Skeletal muscle tissue (tissue), 4 donors: Measurements from ENCODE around the gene MRPS27. TPM values are rescaled to one million over a fixed set of nuclear protein-coding genes. Genes with fewer than 3 reads are reported as not detected.
A peak's percentile ranks its signal among the peaks of the same experiment; 100 is the strongest.

Source experiments
- H3K27ac ChIP-seq: one replicate; pipeline ENCODE4 v1.7.0; 2013; ENCODE audit warnings: mild to moderate bottlenecking, low read depth, low read length, inconsistent platforms
- H3K27me3 ChIP-seq, 3 donors: one replicate each; pipeline ENCODE4 v1.7.0; 2013; ENCODE audit warnings: low read length in 3 of 3; ENCODE audit not compliant: control insufficient read depth in 3 of 3, insufficient read depth in 3 of 3
- H3K36me3 ChIP-seq, 3 donors: one replicate each; pipeline ENCODE4 v1.7.0; 2013; ENCODE audit warnings: low read length in 3 of 3; ENCODE audit not compliant: control insufficient read depth in 3 of 3, insufficient read depth in 3 of 3
- H3K4me1 ChIP-seq, 3 donors: one replicate each; pipeline ENCODE4 v1.7.0; 2013; ENCODE audit warnings: low read length in 3 of 3, mild to moderate bottlenecking in 3 of 3; ENCODE audit not compliant: control insufficient read depth in 3 of 3, insufficient read depth in 3 of 3
- H3K4me3 ChIP-seq, 3 donors: one replicate each; pipeline ENCODE4 v1.7.0; 2013; ENCODE audit warnings: low read length in 3 of 3
- H3K9ac ChIP-seq, 3 donors: one replicate each; pipeline ENCODE4 v1.7.0; 2013; ENCODE audit warnings: low read length in 3 of 3, mild to moderate bottlenecking in 3 of 3, moderate library complexity in 2 of 3, low read depth in 1 of 3
- H3K9me3 ChIP-seq, 3 donors: one replicate each; pipeline ENCODE4 v1.7.0; 2013; ENCODE audit warnings: low read length in 3 of 3; ENCODE audit not compliant: control insufficient read depth in 3 of 3
- total RNA-seq: library from RNA; depleted of rRNA; stranded (reverse); fragments of >200 nt; gene quantifications from one replicate; pipeline ENCODE4 v1.2.3, GENCODE V29; 2014
- donor health status: Osteomylitis.

Gene MRPS27
- total RNA-seq, 1 donor from 2014 or later: 75.7 TPM

DNA sequence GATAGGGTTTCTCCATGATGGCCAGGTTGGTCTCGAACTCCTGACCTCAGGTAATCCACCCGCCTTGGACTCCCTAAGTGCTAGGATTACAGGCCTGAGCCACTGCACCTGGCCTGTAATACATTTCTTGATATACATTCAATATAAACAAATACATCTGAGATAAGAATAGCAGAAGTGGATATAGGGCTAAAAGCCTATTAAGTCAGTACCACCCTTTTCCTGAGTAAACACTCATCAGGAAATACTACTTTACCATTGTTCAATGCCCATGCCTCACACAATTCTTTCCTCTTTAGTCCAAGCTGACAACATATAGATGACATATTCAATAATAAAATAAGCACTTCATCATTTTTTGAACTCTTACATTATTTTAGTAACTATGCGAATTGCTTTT, 64.8 kb downstream of the MRPS27 start:
- peaks cover 8 to 16% (median 8%) of the 10 kb centered on the region in 3 donors for H3K4me1 ChIP-seq
- H3K4me3 ChIP-seq: no peak overlapping the region
- H3K9ac ChIP-seq: no peak overlapping the region
- H3K27me3 ChIP-seq: no peaks in the 10 kb centered on the region
- no peaks in the 10 kb centered on the region for H3K36me3 ChIP-seq
- H3K9me3 ChIP-seq: no peaks in the 10 kb centered on the region
- no peak overlapping the region for H3K27ac ChIP-seq

DNA sequence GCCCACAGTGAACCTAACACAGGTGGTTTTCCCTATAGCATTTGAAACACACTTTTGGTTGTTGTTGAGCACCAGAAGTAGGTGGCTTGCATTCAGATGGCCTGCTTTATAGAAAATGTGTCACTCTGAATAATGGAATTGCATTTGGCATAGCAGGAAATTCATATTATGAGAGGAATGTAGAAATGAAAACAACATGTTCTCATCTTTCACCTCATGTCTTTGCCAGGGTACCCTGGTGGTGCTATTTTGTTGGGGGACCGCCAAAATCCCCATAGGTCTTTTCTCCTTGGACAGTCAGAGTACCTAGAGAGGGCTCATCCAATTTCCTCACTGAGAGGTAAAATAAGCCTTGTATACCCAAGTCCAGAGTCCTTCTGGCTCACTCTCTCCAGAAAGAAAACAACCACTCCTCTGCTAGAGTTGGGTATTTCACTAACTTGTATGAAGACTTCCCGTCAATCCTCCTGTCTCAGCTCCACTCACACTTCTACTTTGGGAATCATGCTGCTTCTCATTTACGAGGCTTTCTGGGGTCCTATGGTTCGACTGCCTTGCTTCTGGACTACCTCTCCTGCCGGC, 67.4 kb downstream of the MRPS27 start:
- no peak overlapping the region for H3K27ac ChIP-seq
- H3K4me1 ChIP-seq: peaks cover 8 to 20% (median 16%) of the 10 kb centered on the region in 3 donors
- H3K27me3 ChIP-seq: no peaks in the 10 kb centered on the region
- no peak overlapping the region for H3K4me3 ChIP-seq
- no peaks in the 10 kb centered on the region for H3K36me3 ChIP-seq
- H3K9ac ChIP-seq: no peak overlapping the region
- H3K9me3 ChIP-seq: no peaks in the 10 kb centered on the region

DNA sequence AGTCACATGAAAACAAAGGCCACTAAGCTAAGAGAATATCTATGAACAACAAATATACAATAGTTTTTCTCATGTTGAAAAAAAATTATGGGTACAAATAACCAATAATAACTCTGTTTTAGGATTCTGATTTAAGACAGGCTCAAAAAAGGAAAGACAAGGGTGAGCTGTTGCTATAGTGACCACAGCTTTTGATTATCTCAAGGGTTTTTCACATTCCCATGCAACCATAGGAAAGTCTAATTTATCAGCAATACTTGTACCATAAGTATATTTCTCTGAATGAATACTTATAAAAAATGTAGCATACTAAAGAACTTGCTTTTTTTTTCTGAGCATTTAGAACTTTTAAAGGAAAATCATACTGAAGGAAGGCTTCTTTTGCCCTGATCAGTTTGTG, 68.0 kb downstream of the MRPS27 start:
- Histone ChIP-seq H3K36me3 (no peaks in the 10 kb centered on the region), H3K4me1 (peaks cover 13 to 26% (median 20%) of the 10 kb centered on the region in 3 donors)

DNA sequence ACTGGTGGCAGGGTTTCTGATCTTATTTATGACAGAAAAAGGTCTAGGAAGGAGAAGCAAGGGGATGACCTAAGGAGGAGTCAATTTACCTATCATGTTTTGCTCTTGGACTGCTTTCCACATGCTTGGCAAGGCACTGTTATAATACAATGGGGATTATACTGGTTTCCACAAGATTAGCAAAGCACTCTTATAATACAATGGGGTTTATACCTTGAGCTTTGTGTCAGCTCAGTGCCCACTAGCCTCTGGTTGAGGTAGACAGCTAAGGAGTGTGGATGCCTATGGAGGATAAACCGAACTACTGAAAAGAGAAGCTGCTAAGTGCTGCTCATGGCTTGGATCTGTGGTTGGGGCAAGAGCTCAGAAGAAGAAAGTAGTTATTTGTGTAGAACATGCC, 68.7 kb downstream of the MRPS27 start:
- no peaks in the 10 kb centered on the region for H3K36me3 ChIP-seq
- H3K4me3 ChIP-seq: no peak overlapping the region
- no peaks in the 10 kb centered on the region for H3K27me3 ChIP-seq
- H3K27ac ChIP-seq: no peak overlapping the region
- no peak overlapping the region for H3K9ac ChIP-seq
- no peaks in the 10 kb centered on the region for H3K9me3 ChIP-seq
- peaks cover 15 to 29% (median 27%) of the 10 kb centered on the region in 3 donors for H3K4me1 ChIP-seq

More for the DNA sequence above, 68.0 kb downstream of the MRPS27 start:
- H3K27me3 ChIP-seq: no peaks in the 10 kb centered on the region
- H3K27ac ChIP-seq: no peak overlapping the region
- no peak overlapping the region for H3K9ac ChIP-seq
- no peak overlapping the region for H3K4me3 ChIP-seq
- H3K9me3 ChIP-seq: no peaks in the 10 kb centered on the region

DNA sequence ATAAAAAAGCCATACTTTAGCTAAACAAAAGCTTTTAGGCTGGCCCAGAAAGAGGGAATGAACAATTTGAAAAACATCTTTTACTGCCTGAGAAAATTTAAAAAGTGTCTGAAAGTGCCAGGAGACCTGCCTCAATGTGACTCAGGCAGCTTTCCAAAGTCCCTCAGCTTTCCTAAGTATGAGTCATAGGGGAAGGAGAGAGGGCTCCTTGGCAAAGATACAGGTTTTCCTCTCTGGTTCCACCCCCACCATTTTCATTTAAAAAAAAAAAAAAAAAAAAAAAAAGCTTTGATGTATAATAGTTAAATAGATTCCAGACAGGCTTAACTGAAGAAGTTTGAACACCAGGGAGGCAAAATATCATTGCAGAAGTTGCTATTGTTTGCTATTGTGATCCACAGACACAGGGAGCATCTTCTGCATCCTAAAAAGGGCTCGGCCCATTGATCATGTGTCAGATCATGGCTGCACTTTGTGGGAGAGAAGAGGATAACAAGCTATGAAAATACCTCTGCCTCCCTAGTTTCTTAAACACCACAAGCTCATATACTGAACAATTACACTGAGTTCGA, 71.5 kb downstream of the MRPS27 start:
- Histone ChIP-seq H3K9me3 (no peaks in the 10 kb centered on the region), H3K4me3 (no peak overlapping the region), H3K27me3 (no peaks in the 10 kb centered on the region), H3K27ac (no peak overlapping the region), H3K36me3 (no peaks in the 10 kb centered on the region), H3K4me1 (peaks cover 20 to 42% (median 37%) of the 10 kb centered on the region in 3 donors), H3K9ac (peak overlapping the region in 1 of 3 donors; percentile 34)

DNA sequence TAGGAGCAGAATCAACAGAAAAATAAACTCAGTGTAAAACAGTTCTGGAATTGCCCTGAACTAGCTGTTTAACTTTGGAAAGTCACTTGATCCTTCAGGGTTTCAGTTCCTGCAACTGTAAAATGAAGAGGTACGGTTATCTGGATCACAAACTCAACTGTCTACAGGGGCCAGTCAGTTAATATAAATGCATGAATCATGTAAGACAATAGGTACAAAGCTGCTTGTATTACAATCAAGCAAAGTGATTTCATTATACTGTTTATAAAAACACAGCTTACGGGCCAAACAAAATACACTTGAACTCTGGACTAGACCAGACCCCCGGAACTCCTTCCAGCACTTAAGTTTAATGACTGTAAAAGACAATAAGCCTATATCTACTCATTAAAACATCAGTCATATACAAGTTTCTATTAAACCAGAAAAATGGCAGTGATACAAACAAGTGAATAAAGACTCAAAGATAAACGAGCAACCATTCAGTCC, 73.0 kb downstream of the MRPS27 start:
- Histone ChIP-seq H3K27ac (peak overlapping the region; percentile 6), H3K36me3 (no peaks in the 10 kb centered on the region), H3K9me3 (no peaks in the 10 kb centered on the region), H3K4me3 (peak overlapping the region in 2 of 3 donors; percentile 17 to 43), H3K4me1 (peaks cover 16 to 35% (median 29%) of the 10 kb centered on the region in 3 donors), H3K9ac (no peak overlapping the region), H3K27me3 (no peaks in the 10 kb centered on the region)

DNA sequence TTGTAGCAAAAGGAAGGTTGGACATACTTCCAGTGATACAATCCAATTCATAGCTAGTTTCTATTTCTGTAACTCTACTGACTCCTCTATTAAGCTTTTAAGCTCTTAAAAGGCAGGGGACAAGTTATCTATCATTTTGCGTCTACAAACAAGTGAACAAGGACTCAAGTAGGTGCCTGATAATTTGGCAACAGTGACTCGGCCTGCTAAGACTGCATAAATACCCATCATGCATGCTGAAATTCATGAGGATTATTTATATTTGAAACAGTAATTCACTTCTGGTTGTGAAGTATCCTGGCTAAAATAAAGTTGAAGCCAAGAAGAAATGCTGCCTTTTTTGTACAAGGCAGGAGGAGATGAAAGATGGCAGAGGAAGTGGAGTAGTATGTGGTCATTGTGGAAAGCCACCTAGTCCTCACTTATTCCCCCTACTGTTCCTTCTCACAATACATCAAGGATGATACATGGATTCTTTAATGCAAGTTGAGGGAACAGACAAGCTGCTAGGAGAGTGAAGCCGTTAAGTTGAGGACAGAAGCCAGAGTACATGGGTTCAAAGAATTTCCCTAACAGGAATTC, 74.0 kb downstream of the MRPS27 start:
- Histone ChIP-seq H3K4me3 (no peak overlapping the region), H3K27ac (peak overlapping the region; percentile 6), H3K9ac (no peak overlapping the region), H3K27me3 (no peaks in the 10 kb centered on the region), H3K36me3 (no peaks in the 10 kb centered on the region), H3K4me1 (peaks cover 12 to 29% (median 27%) of the 10 kb centered on the region in 3 donors), H3K9me3 (no peaks in the 10 kb centered on the region)

DNA sequence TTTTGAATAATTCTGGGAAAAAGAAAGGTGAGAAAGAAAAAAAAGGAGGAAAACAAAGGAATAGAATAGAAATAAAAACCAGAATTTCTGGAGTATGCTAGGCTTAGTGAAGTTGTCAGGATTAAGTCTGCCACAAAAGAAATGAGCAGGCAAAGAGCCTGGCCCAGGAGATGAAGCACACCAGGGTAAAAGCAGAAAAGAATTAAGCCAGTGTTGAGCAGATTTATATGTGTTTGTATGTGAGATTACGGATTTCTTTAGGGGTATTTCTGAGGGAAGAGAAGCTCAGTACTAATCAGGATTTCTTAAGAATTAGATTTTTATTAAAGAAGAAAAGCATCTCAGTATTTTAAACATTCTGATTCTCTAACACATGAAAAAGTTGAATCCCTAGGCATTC, 74.5 kb downstream of the MRPS27 start:
- no peaks in the 10 kb centered on the region for H3K9me3 ChIP-seq
- H3K9ac ChIP-seq: no peak overlapping the region
- no peak overlapping the region for H3K4me3 ChIP-seq
- H3K36me3 ChIP-seq: no peaks in the 10 kb centered on the region
- H3K27me3 ChIP-seq: no peaks in the 10 kb centered on the region
- peaks cover 12 to 29% (median 26%) of the 10 kb centered on the region in 3 donors for H3K4me1 ChIP-seq
- H3K27ac ChIP-seq: no peak overlapping the region

DNA sequence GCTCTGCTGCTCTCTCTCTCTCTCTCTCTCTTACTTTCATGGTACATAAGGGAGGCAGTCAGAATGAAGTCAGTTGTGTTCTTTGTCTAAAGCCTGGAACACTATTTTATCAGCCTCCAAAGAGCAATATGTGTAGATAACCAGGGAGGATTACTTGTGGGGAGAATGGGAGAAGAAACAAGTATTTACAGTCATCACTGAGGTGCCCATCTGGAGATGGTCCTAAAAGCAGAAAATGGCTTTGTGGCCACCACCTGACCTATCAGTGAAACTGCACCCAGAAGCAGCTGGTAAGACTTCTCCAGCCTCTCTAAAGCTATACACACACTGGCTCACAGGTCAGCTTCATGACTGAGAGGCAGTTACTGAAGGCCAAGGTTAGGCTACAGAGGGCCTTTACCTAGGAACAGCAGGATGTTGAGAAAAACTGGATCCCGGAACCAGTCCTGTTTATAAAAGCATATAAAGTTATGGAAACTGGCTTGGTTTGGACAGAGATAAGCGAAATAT, 75.1 kb downstream of the MRPS27 start:
- Histone ChIP-seq H3K36me3 (no peaks in the 10 kb centered on the region), H3K27me3 (no peaks in the 10 kb centered on the region), H3K9me3 (no peaks in the 10 kb centered on the region), H3K27ac (no peak overlapping the region), H3K4me3 (no peak overlapping the region), H3K9ac (no peak overlapping the region), H3K4me1 (peaks cover 12 to 29% (median 26%) of the 10 kb centered on the region in 3 donors)

DNA sequence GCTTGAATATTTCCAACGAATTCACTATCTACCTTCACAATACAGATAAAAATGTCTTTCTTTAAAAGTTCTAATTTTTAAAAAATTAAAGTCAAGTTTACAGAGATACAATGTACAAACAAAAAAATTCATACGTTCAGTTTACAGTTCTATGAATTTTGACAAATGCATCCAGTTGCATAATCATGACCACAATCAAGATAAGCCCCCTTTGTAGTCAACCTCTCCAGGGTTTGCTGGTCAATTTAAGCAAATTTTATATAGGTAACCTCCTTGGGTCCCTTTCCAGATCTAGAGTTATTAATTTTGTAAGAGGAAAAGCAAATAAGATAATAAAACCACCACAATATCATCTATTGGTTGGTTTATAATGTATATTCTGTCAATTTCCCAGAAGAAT, 76.3 kb downstream of the MRPS27 start:
- no peaks in the 10 kb centered on the region for H3K36me3 ChIP-seq
- no peak overlapping the region for H3K4me3 ChIP-seq
- no peaks in the 10 kb centered on the region for H3K27me3 ChIP-seq
- H3K4me1 ChIP-seq: peaks cover 12 to 27% (median 24%) of the 10 kb centered on the region in 3 donors
- no peak overlapping the region for H3K27ac ChIP-seq
- H3K9me3 ChIP-seq: no peaks in the 10 kb centered on the region
- H3K9ac ChIP-seq: no peak overlapping the region
